Bronchial epithelial cell (primary cell): ENCODE data around the gene RELCH. TPM values are rescaled to one million over a fixed set of nuclear protein-coding genes. Genes with fewer than 3 reads are reported as not detected.

Experiments used
- DNase-seq: peaks from one replicate; pipeline ENCODE4 v3.0.0-alpha.2; 2010; ENCODE audit warnings: low read depth
- FAIRE-seq: peaks from 2 replicates; lab custom pipeline; 2011; peaks lifted over from hg19 to GRCh38; lab: Jason Lieb, UNC
- H3K27me3 ChIP-seq: 2 replicates; pipeline ENCODE4 v1.5.1; 2011; ENCODE audit warnings: low read length; ENCODE audit not compliant: control insufficient read depth, insufficient read depth
- H3K36me3 ChIP-seq: 2 replicates; pipeline ENCODE4 v1.5.1; 2011; ENCODE audit warnings: low read length; ENCODE audit not compliant: control insufficient read depth, insufficient read depth
- H3K4me3 ChIP-seq: 2 replicates; pipeline ENCODE4 v1.5.1; 2011; ENCODE audit warnings: mild to moderate bottlenecking, low read depth, low read length, control low read depth
- CTCF ChIP-seq: IDR thresholded peaks from 2 replicates; pipeline ENCODE4 v1.5.1; 2011; ENCODE audit warnings: mild to moderate bottlenecking, moderate library complexity, low read length, control low read depth, inconsistent platforms; ENCODE audit not compliant: insufficient read depth, severe bottlenecking
- total RNA-seq: library from RNA; depleted of rRNA; stranded (reverse); fragments of >200 nt; gene quantifications from 2 replicates; pipeline ENCODE4 v1.2.1, GENCODE V29; 2014

RELCH gene
- total RNA-seq, 1 donor from 2014 or later: 29.5 TPM

- no peak for FAIRE-seq
- TF ChIP-seq CTCF: no peak
- no peak for DNase-seq
- no peaks in the 10 kb centered on the region for H3K36me3 ChIP-seq
- H3K4me3 ChIP-seq: no peak overlapping the region
- peaks cover 1% of the 10 kb centered on the region for H3K27me3 ChIP-seq
Measured at GRCh38 chr18:62318228-62319180, 131.4 kb downstream of the RELCH start.

- H3K36me3 ChIP-seq: no peaks in the 10 kb centered on the region
- peaks cover 1% of the 10 kb centered on the region for H3K27me3 ChIP-seq
- FAIRE-seq (no peak), DNase-seq (no peak)
- H3K4me3 ChIP-seq: no peak overlapping the region
- no peak for TF ChIP-seq CTCF
Measured at GRCh38 chr18:62321201-62321600, 134.1 kb downstream of the RELCH start.

GRCh38 chr18:62323483-62324180 is 136.6 kb downstream of the RELCH start:
- FAIRE-seq: no peak

GRCh38 chr18:62324181-62324828 is 137.2 kb downstream of the RELCH start:
- FAIRE-seq (no peak), DNase-seq (no peak)
- Histone ChIP-seq H3K36me3 (no peaks in the 10 kb centered on the region), H3K4me3 (no peak overlapping the region), H3K27me3 (peaks cover 1% of the 10 kb centered on the region)
- no peak for TF ChIP-seq CTCF

More at GRCh38 chr18:62323483-62324180, 136.6 kb downstream of the RELCH start:
- no peak overlapping the region for H3K4me3 ChIP-seq
- no peaks in the 10 kb centered on the region for H3K36me3 ChIP-seq
- H3K27me3 ChIP-seq: peaks cover 1% of the 10 kb centered on the region
- no peak for DNase-seq
- TF ChIP-seq CTCF: no peak

GRCh38 chr18:62324917-62325805 is 138.1 kb downstream of the RELCH start, which contains the start of gene TNFRSF11A:
Gene TNFRSF11A, plus strand, starts transcription at chr18:62325310. Its CDS starts 43 bp downstream, at chr18:62325353.
- peaks cover 1% of the 10 kb centered on the region for H3K27me3 ChIP-seq
- FAIRE-seq: no peak
- peak; percentile 51 for TF ChIP-seq CTCF
- no peak for DNase-seq
- no peaks in the 10 kb centered on the region for H3K36me3 ChIP-seq
- H3K4me3 ChIP-seq: peak within 1 kb of the TSS; percentile 50
